Measurements from ENCODE around the gene FBRSL1.

- TF ChIP-seq CTCF (IDR thresholded peaks at IDR 0.05) (no peak), EZH2 (IDR thresholded peaks at IDR 0.05; ENCODE audit: borderline replicate concordance, insufficient read depth, low read depth, low read length, poor library complexity, severe bottlenecking) (no peak)
These were observed 54.5 kb downstream of the FBRSL1 start for GRCh38 chr12:132544498-132544897.
